Activated B cell treated with CpG ODN at 0.5 μM for 24 hours (primary cell): Measurements from ENCODE around the gene NXPH4. TPM values are rescaled to one million over a fixed set of nuclear protein-coding genes. Genes with fewer than 3 reads are reported as not detected.

Source experiments
- ATAC-seq: fragments of 200-7000 bp; cut with Tn5 transposase; one replicate; pipeline ENCODE4 v1.10.0; 2021; ENCODE audit warnings: low read depth, mild to moderate bottlenecking, moderate library complexity
- CTCF ChIA-PET: fragments of 350-600 bp; sonication (Branson Sonifier 250); formaldehyde crosslinking; loops from one replicate; lab custom pipeline; 2021; ENCODE audit warnings: antibody characterized with exemption; lab: Charles Lee
- POLR2A ChIA-PET: fragments of 350-600 bp; sonication (Branson Sonifier 250); formaldehyde crosslinking; loops from one replicate; lab custom pipeline; 2021; ENCODE audit warnings: antibody characterized with exemption; lab: Charles Lee
- DNase-seq: peaks from one replicate; pipeline ENCODE4 v3.0.0; 2022
- H3K27ac Mint-ChIP-seq: one replicate; pipeline ENCODE4 v1.8.0; 2020; ENCODE audit warnings: mixed read lengths
- H3K27me3 Mint-ChIP-seq: one replicate; pipeline ENCODE4 v1.8.0; 2021; ENCODE audit warnings: mixed read lengths
- H3K36me3 Mint-ChIP-seq: one replicate; pipeline ENCODE4 v1.8.0; 2021; ENCODE audit warnings: low read depth, mixed read lengths
- H3K4me1 Mint-ChIP-seq: one replicate; pipeline ENCODE4 v1.8.0; 2021; ENCODE audit warnings: mixed read lengths
- H3K4me3 Mint-ChIP-seq: one replicate; pipeline ENCODE4 v1.8.0; 2020; ENCODE audit warnings: mild to moderate bottlenecking, mixed read lengths
- H3K9me3 Mint-ChIP-seq: one replicate; pipeline ENCODE4 v1.8.0; 2020; ENCODE audit warnings: mixed read lengths
- CTCF ChIP-seq: fragments of 200-600 bp; IDR thresholded peaks from one replicate; pipeline ENCODE4 v1.8.0; 2022; ENCODE audit warnings: antibody characterized with exemption, mild to moderate bottlenecking
- intact Hi-C: fragments of 100-400 bp; cut with micrococcal nuclease; formaldehyde crosslinking; loops from one replicate; pipeline ENCODE4 v1.15.1; 2024
- total RNA-seq: library from RNA; stranded (reverse); gene quantifications from 2 replicates; pipeline ENCODE4 v1.2.3, GENCODE V29; 2022

NXPH4 gene
- total RNA-seq, 1 donor from 2014 or later = 3.4 TPM

DNA sequence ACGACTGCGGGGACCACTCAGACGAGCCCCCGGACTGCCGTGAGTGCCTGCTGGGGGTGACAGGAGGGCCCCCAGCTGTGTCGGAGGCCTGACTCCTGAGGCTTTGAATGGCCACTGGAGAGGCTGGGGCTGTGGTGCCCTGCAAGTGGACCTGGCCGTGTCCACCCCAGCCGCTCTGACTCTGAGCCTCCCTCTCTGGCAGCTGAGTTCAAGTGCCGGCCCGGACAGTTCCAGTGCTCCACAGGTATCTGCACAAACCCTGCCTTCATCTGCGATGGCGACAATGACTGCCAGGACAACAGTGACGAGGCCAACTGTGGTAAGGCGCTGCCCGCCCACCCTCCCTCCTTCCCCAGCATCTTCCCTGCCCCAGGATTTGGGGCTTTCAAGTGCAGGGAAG is 16.1 kb upstream of the NXPH4 start:
- no peak overlapping the region for H3K4me3 Mint-ChIP-seq
- no peaks in the 10 kb centered on the region for H3K4me1 Mint-ChIP-seq
- ATAC-seq = no peak
- no peak overlapping the region for H3K27ac Mint-ChIP-seq
- CTCF ChIA-PET = no interaction called here
- intact Hi-C loops = no loop called here
- H3K27me3 Mint-ChIP-seq = no peaks in the 10 kb centered on the region
- TF ChIP-seq CTCF = no peak
- H3K36me3 Mint-ChIP-seq = no peaks in the 10 kb centered on the region
- no peaks in the 10 kb centered on the region for H3K9me3 Mint-ChIP-seq
- DNase-seq = no peak
- POLR2A ChIA-PET = no interaction called here

GRCh38 chr12:57201219-57201618 is 15.4 kb upstream of the NXPH4 start:
- intact Hi-C loops = no loop called here
- no peak for TF ChIP-seq CTCF
- no peaks in the 10 kb centered on the region for H3K4me1 Mint-ChIP-seq
- H3K27me3 Mint-ChIP-seq = no peaks in the 10 kb centered on the region
- POLR2A ChIA-PET = no interaction called here
- H3K36me3 Mint-ChIP-seq = no peaks in the 10 kb centered on the region
- DNase-seq (no peak), ATAC-seq (no peak)
- no peak overlapping the region for H3K4me3 Mint-ChIP-seq
- no peak overlapping the region for H3K27ac Mint-ChIP-seq
- no peaks in the 10 kb centered on the region for H3K9me3 Mint-ChIP-seq
- CTCF ChIA-PET = no interaction called here

DNA sequence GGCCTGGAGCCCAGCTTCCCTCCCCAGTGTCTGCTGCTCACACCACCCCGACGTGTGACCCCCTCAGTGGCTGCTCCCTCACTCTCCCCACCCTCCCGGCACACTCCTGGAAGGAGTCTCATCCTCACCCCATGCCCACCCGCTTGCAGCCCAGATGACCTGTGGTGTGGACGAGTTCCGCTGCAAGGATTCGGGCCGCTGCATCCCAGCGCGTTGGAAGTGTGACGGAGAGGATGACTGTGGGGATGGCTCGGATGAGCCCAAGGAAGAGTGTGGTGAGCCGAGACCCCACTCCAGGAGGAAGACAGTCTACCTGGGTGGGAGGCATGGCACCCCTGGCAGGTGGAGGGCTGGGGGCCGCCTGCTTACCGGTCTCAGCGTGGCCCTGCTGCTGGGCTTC is 15.0 kb upstream of the NXPH4 start:
- no peaks in the 10 kb centered on the region for H3K9me3 Mint-ChIP-seq
- intact Hi-C loops = no loop called here
- H3K27me3 Mint-ChIP-seq = no peaks in the 10 kb centered on the region
- H3K4me3 Mint-ChIP-seq = no peak overlapping the region
- POLR2A ChIA-PET = no interaction called here
- no peak for TF ChIP-seq CTCF
- no peaks in the 10 kb centered on the region for H3K4me1 Mint-ChIP-seq
- H3K27ac Mint-ChIP-seq = no peak overlapping the region
- ATAC-seq (no peak), DNase-seq (no peak)
- H3K36me3 Mint-ChIP-seq = no peaks in the 10 kb centered on the region
- CTCF ChIA-PET = no interaction called here

DNA sequence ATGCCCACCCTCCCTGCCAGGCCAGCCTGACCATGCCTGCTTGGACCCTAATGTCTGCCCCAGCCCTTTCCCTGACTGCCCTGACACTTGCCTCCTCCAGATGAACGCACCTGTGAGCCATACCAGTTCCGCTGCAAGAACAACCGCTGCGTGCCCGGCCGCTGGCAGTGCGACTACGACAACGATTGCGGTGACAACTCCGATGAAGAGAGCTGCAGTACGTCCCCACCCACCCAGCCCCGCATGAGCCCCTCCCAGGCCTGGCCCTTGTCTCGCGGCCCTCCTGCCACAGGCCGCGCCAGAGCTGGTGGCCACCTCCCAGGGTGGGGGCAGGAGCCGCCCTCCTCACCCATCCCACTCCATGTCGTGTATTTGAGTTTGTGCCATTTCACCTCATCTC is 14.3 kb upstream of the NXPH4 start:
- H3K4me3 Mint-ChIP-seq = no peak overlapping the region
- no peak overlapping the region for H3K27ac Mint-ChIP-seq
- H3K36me3 Mint-ChIP-seq = no peaks in the 10 kb centered on the region
- no peaks in the 10 kb centered on the region for H3K9me3 Mint-ChIP-seq
- ChIA-PET POLR2A (no interaction called here), CTCF (no interaction called here)
- DNase-seq = no peak
- intact Hi-C loops = no loop called here
- H3K4me1 Mint-ChIP-seq = no peaks in the 10 kb centered on the region
- ATAC-seq = no peak
- TF ChIP-seq CTCF = no peak
- no peaks in the 10 kb centered on the region for H3K27me3 Mint-ChIP-seq

- intact Hi-C loops = no loop called here
- DNase-seq = no peak
- ATAC-seq = no peak
- Mint-ChIP-seq H3K4me3 (no peak overlapping the region), H3K9me3 (no peaks in the 10 kb centered on the region), H3K27ac (no peak overlapping the region), H3K36me3 (no peaks in the 10 kb centered on the region), H3K4me1 (no peaks in the 10 kb centered on the region), H3K27me3 (no peaks in the 10 kb centered on the region)
- TF ChIP-seq CTCF = no peak
- POLR2A ChIA-PET = no interaction called here
- CTCF ChIA-PET = no interaction called here
These were observed 13.4 kb upstream of the NXPH4 start for GRCh38 chr12:57203201-57203600.
